ENCODE data around the gene CKAP4. TPM values are rescaled to one million over a fixed set of nuclear protein-coding genes. Genes with fewer than 3 reads are reported as not detected.

CKAP4 gene
- total RNA-seq, 4 donors from 2014 or later, result 58.9 to 127 (median 103) TPM

DNA sequence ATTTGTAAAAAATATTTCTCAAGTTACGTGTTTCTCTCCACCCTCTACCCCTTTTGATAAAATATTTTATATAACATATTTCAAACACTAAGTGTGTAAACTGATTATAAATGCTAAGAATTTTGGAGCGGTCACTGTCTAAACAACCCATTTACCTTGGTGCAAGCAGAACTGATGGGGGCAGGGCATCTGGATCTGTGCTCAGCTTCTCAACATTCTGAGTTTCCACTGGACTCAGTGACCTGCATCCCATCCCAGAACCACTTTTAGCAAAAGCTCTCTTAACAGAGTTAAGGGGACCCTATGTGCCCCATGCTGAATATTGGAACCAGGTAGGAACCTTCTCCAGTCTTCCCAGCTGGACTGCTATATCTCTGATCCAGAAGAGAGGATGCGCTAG lies 53.5 kb downstream of the CKAP4 start:
- peaks cover 0 to 11% (median 0%) of the 10 kb centered on the region in 3 donors for H3K4me1 ChIP-seq
- 93 to 95% methylated on average over 3 of the region's 3 CpGs for WGBS, 2 donors
- no peaks in the 10 kb centered on the region for H3K9me3 ChIP-seq
- no peak for DNase-seq
- H3K4me3 ChIP-seq, result no peak overlapping the region
- no peak for TF ChIP-seq POLR2A (IDR thresholded peaks at IDR 0.05)
- TF ChIP-seq, protein P1, sequence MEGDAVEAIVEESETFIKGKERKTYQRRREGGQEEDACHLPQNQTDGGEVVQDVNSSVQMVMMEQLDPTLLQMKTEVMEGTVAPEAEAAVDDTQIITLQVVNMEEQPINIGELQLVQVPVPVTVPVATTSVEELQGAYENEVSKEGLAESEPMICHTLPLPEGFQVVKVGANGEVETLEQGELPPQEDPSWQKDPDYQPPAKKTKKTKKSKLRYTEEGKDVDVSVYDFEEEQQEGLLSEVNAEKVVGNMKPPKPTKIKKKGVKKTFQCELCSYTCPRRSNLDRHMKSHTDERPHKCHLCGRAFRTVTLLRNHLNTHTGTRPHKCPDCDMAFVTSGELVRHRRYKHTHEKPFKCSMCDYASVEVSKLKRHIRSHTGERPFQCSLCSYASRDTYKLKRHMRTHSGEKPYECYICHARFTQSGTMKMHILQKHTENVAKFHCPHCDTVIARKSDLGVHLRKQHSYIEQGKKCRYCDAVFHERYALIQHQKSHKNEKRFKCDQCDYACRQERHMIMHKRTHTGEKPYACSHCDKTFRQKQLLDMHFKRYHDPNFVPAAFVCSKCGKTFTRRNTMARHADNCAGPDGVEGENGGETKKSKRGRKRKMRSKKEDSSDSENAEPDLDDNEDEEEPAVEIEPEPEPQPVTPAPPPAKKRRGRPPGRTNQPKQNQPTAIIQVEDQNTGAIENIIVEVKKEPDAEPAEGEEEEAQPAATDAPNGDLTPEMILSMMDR (IDR thresholded peaks at IDR 0.05), result no peak
- H3K36me3 ChIP-seq, result no peaks in the 10 kb centered on the region
- peaks cover 0 to 2% (median 0%) of the 10 kb centered on the region in 4 donors for H3K27me3 ChIP-seq
- intact Hi-C loops (cut with DNase I), result no loop called here
- H3K27ac ChIP-seq, result no peak overlapping the region

DNA sequence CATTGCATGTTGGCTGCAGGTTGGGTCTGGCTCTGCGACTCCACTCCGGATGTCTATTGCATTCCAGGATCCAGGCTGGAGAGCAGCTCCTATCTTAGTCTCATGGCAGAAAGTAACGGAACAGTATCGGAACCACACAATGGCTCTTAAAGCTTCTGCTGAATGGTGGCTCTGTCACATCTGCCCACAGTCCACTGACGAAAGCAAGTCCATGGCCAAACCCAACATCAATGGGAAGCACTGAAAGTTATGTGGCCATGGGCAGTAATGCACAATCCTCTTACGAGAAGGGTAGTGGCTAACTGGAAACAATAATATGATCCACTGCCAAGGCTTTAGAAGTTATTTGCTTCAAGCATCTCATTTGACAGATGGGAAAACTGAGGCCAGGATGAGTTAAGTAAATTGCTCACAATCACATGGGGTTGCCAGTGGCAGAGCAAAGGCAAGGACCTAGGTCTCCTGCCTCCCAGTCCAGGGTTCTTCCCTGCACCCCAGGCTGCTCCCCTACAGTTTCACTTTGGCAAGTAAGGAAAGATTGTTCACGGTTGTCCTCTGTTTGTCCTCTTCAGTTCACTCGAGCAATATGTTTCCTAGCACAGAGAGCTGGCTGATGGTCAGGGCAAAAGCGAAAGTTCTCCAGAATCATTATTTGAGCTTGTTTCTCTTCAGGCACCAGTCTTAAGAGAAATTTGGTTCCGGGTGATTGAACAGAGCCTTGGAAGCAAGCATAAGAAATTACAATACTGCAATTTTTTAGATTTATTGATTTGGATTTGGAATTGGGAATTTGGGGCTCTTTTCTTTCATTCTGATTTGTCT lies 54.2 kb downstream of the CKAP4 start:
- H3K9me3 ChIP-seq, result no peaks in the 10 kb centered on the region
- 62 to 68% methylated on average over 6 to 9 of the region's 10 CpGs for WGBS, 2 donors
- TF ChIP-seq, protein P1 (IDR thresholded peaks at IDR 0.05), result no peak
- no peak for TF ChIP-seq POLR2A (IDR thresholded peaks at IDR 0.05)
- H3K4me3 ChIP-seq, result no peak overlapping the region
- no peak overlapping the region for H3K27ac ChIP-seq
- no peak for DNase-seq
- peaks cover 0 to 11% (median 0%) of the 10 kb centered on the region in 3 donors for H3K4me1 ChIP-seq
- intact Hi-C loops (cut with DNase I), result no loop called here
- peaks cover 0 to 10% (median 0%) of the 10 kb centered on the region in 4 donors for H3K27me3 ChIP-seq
- H3K36me3 ChIP-seq, result no peaks in the 10 kb centered on the region

DNA sequence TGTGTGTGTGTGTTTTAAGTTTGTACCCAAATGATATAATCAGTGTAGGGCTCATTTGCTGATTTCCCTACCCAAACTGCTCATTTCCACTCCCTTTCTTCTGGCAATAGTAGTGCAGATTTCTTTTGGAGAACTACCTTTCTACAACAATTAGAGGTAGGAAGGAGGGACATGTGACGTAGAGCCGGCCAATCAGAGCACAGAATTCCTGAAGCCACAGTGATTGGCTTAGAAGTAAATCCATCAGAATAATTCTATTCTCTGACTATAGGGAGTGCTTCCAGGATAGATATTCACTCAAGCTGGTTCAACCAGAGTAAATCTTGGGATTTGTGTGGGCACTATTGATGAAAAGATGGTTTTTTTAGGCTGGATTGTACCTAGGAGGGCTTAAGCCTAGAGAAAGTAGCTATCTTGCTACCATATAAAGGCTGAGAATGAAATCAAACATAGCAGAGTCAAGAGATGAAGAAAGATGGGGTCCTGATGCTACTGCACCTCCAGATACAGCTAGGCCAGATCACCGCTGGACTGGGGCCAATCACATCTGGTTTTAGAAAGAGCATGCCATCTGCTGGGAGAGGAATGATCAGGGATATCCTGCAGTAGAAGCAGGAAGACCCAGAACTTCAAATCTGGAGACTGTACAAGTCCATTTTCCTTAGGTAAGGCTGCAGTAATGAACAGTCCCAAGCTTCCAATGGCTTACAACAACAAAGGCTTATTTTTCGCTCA lies 55.0 kb downstream of the CKAP4 start:
- Histone ChIP-seq H3K4me3 (no peak overlapping the region), H3K27me3 (peaks cover 0 to 17% (median 0%) of the 10 kb centered on the region in 4 donors), H3K9me3 (no peaks in the 10 kb centered on the region), H3K27ac (no peak overlapping the region), H3K36me3 (no peaks in the 10 kb centered on the region), H3K4me1 (peaks cover 0 to 11% (median 0%) of the 10 kb centered on the region in 3 donors)
- TF ChIP-seq, protein P1 (IDR thresholded peaks at IDR 0.05), result no peak
- no peak for TF ChIP-seq POLR2A (IDR thresholded peaks at IDR 0.05)
- WGBS, 2 donors, result 83 to 92% methylated on average over 4 of the region's 4 CpGs
- intact Hi-C loops (cut with DNase I), result no loop called here
- no peak for DNase-seq

DNA sequence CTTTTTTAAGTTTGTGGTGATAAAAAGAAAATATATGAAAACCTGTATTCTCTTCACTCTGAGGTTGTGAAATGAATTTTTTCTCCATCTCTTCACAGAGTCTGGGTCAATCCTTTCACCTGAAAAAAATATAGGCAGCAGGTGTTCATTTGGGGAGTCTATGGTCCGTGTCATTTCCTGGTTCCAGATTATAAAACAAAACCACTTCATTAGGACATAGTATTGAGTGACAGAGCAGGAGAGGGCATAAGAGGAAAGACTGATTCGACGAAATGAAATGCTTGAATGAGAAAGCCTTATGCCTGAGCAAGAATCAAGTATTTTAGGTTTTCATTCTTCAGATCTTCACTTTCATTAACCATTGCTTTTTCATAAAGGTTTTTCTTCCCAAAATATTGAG lies 57.2 kb downstream of the CKAP4 start:
- Histone ChIP-seq H3K36me3 (no peaks in the 10 kb centered on the region), H3K4me1 (peaks cover 0 to 11% (median 0%) of the 10 kb centered on the region in 3 donors), H3K27me3 (peaks cover 0 to 26% (median 0%) of the 10 kb centered on the region in 4 donors), H3K4me3 (no peak overlapping the region), H3K27ac (no peak overlapping the region), H3K9me3 (no peaks in the 10 kb centered on the region)
- TF ChIP-seq, protein P1 (IDR thresholded peaks at IDR 0.05), result no peak
- TF ChIP-seq POLR2A (IDR thresholded peaks at IDR 0.05), result no peak
- DNase-seq, result no peak
- intact Hi-C loops (cut with DNase I), result no loop called here
- 75 to 80% methylated on average over 3 of the region's 3 CpGs for WGBS, 2 donors

DNA sequence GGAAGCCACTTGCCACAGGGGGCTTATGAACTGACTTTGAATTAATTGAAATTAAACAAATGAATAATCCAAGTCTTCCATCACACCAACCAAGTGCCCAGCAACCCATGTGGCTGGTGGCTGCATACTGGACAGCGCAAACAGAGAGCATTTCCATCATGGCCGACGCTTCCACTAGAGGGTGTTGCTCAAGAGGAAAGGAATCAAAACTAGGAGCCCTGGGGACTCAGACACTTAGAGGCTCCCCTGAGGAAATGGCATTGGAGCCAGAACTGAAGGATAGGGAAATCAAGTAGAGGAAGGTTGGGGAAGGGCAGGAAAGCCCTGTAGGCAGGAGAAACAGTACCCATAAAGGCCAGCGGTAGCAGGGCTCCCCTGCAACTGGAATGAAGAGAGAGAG lies 58.5 kb downstream of the CKAP4 start:
- intact Hi-C loops (cut with DNase I), result no loop called here
- WGBS, 2 donors, result 89 to 90% methylated on average over 3 of the region's 4 CpGs
- Histone ChIP-seq H3K9me3 (no peaks in the 10 kb centered on the region), H3K27me3 (peaks cover 0 to 27% (median 0%) of the 10 kb centered on the region in 4 donors), H3K36me3 (no peaks in the 10 kb centered on the region), H3K4me1 (no peaks in the 10 kb centered on the region), H3K4me3 (no peak overlapping the region), H3K27ac (no peak overlapping the region)
- TF ChIP-seq, protein P1 (IDR thresholded peaks at IDR 0.05), result no peak
- TF ChIP-seq POLR2A (IDR thresholded peaks at IDR 0.05), result no peak
- no peak for DNase-seq
